HepG2 (cell line): ENCODE data around the gene OR10A2.

Experiments used
- CTCF ChIP-seq: sonication (generic); formaldehyde crosslinking; IDR thresholded peaks from 2 replicates; pipeline ENCODE4 v1.5.0; 2020; ENCODE audit warnings: mild to moderate bottlenecking, missing genetic modification reagents, moderate library complexity
- FOXM1 ChIP-seq: sonication (generic); formaldehyde crosslinking; IDR thresholded peaks from 2 replicates; pipeline ENCODE4 v1.5.0; 2020; ENCODE audit warnings: missing genetic modification reagents
- MAZ ChIP-seq, 2 experiments: sonication (generic) in 1 of 2; formaldehyde crosslinking in 1 of 2; IDR thresholded peaks; 2 replicates each; pipeline versions ENCODE4 v1.5.0 to v1.6.1; 2012 to 2020; ENCODE audit warnings: low read depth in 2 of 2, mild to moderate bottlenecking in 2 of 2, borderline replicate concordance in 1 of 2, improper control_type of control experiment in 1 of 2, low read length in 1 of 2, missing genetic modification reagents in 1 of 2, moderate library complexity in 1 of 2
- MBNL3 ChIP-seq: fragments of 250-450 bp; sonication (Bioruptor Pico); conservative IDR thresholded peaks from 2 replicates; pipeline ENCODE4 v1.8.0; 2022; ENCODE audit warnings: mild to moderate bottlenecking, inconsistent platforms
- MXD1 ChIP-seq: sonication (generic); formaldehyde crosslinking; IDR thresholded peaks from 2 replicates; pipeline ENCODE4 v1.4.0; 2020; ENCODE audit warnings: mild to moderate bottlenecking, missing genetic modification reagents
- POLR2AphosphoS5 ChIP-seq: IDR thresholded peaks from 2 replicates; pipeline ENCODE4 v1.6.1; 2012; ENCODE audit warnings: low read depth, low read length
- REPIN1 ChIP-seq: sonication (generic); formaldehyde crosslinking; IDR thresholded peaks from 2 replicates; pipeline ENCODE4 v1.8.0; 2022; ENCODE audit warnings: missing genetic modification reagents, low read depth, mild to moderate bottlenecking, borderline replicate concordance
- SMC3 ChIP-seq: IDR thresholded peaks from 2 replicates; pipeline ENCODE4 v1.6.1; 2011; ENCODE audit warnings: low read length, improper control_type of control experiment
- TBL1XR1 ChIP-seq: fragments of 150-350 bp; IDR thresholded peaks from 2 replicates; pipeline ENCODE4 v1.6.1; 2014; ENCODE audit warnings: borderline replicate concordance, low read length; ENCODE audit not compliant: partially characterized antibody
- TCF12 ChIP-seq, 2 experiments: fragments of 450-650 bp in 1 of 2; sonication (generic) in 1 of 2; formaldehyde crosslinking in 1 of 2; IDR thresholded peaks; 2 replicates each; pipeline versions ENCODE4 v1.6.1 to v1.8.0; 2017 to 2022; ENCODE audit warnings: antibody characterized with exemption in 1 of 2, mild to moderate bottlenecking in 1 of 2, missing genetic modification reagents in 1 of 2, moderate library complexity in 1 of 2
- ZNF350 ChIP-seq: sonication (generic); formaldehyde crosslinking; IDR thresholded peaks from 2 replicates; pipeline ENCODE4 v1.4.0; 2020; ENCODE audit warnings: mild to moderate bottlenecking, low read depth, missing genetic modification reagents, borderline replicate concordance
- TF ChIP-seq, protein P1 (sequence below): sonication (generic); formaldehyde crosslinking; IDR thresholded peaks from 2 replicates; pipeline ENCODE4 v1.4.0; 2020; ENCODE audit warnings: low read depth, mild to moderate bottlenecking, missing genetic modification reagents
- TF ChIP-seq, protein P2 (sequence below): sonication (generic); formaldehyde crosslinking; IDR thresholded peaks from 2 replicates; pipeline ENCODE4 v1.9.0; 2021; ENCODE audit warnings: missing genetic modification reagents, borderline replicate concordance

DNA sequence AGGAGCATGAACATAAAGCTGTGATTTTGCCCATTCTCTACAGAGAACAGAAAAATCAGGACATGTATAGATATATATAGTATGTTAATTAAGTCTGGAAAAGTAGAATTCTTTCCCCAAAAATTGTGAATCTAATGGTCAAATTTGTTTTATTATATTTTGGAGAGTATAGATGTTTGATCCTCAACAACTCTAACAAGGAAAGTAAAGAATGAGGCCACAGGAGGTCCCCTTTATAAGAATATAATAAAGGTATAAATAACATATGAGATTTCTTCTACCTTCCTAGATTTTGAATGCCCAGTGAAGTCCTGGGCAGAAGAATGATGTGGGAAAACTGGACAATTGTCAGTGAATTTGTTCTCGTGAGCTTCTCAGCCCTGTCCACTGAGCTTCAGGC, 13.5 kb downstream of the OR10A2 start, which contains the start of gene OR10A4:
- TF ChIP-seq MXD1 (no peak), CTCF (no peak), REPIN1 (CRISPR knock-in tag) (no peak), SMC3 (no peak), TCF12 (IDR thresholded peaks at IDR 0.05) (no peak), TCF12 (CRISPR knock-in tag; IDR thresholded peaks at IDR 0.05) (no peak), MBNL3 (CRISPR knock-in tag) (no peak), POLR2AphosphoS5 (no peak), TBL1XR1 (no peak), MAZ (IDR thresholded peaks at IDR 0.05; ENCODE audit: borderline replicate concordance, low read depth, low read length) (no peak), MAZ (CRISPR knock-in tag; IDR thresholded peaks at IDR 0.05; ENCODE audit: low read depth) (no peak), FOXM1 (CRISPR knock-in tag) (no peak), ZNF350 (CRISPR knock-in tag) (no peak)
- TF ChIP-seq, protein P1, sequence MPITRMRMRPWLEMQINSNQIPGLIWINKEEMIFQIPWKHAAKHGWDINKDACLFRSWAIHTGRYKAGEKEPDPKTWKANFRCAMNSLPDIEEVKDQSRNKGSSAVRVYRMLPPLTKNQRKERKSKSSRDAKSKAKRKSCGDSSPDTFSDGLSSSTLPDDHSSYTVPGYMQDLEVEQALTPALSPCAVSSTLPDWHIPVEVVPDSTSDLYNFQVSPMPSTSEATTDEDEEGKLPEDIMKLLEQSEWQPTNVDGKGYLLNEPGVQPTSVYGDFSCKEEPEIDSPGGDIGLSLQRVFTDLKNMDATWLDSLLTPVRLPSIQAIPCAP (CRISPR knock-in tag), result no peak
- TF ChIP-seq, protein P2, sequence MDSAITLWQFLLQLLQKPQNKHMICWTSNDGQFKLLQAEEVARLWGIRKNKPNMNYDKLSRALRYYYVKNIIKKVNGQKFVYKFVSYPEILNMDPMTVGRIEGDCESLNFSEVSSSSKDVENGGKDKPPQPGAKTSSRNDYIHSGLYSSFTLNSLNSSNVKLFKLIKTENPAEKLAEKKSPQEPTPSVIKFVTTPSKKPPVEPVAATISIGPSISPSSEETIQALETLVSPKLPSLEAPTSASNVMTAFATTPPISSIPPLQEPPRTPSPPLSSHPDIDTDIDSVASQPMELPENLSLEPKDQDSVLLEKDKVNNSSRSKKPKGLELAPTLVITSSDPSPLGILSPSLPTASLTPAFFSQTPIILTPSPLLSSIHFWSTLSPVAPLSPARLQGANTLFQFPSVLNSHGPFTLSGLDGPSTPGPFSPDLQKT (CRISPR knock-in tag), result no peak
